Brain pericyte (primary cell): ENCODE data around the gene LHB.
"Not testable (repeated sequence)": the region's sequence is repeated elsewhere in the genome, so short reads cannot be mapped to it uniquely, and the experiment has no call there.

ENCODE experiments used
- DNase-seq: peaks from one replicate; pipeline ENCODE4 v3.0.0-alpha.2; 2012; ENCODE audit warnings: low read depth, low spot score

The LHB gene

DNA sequence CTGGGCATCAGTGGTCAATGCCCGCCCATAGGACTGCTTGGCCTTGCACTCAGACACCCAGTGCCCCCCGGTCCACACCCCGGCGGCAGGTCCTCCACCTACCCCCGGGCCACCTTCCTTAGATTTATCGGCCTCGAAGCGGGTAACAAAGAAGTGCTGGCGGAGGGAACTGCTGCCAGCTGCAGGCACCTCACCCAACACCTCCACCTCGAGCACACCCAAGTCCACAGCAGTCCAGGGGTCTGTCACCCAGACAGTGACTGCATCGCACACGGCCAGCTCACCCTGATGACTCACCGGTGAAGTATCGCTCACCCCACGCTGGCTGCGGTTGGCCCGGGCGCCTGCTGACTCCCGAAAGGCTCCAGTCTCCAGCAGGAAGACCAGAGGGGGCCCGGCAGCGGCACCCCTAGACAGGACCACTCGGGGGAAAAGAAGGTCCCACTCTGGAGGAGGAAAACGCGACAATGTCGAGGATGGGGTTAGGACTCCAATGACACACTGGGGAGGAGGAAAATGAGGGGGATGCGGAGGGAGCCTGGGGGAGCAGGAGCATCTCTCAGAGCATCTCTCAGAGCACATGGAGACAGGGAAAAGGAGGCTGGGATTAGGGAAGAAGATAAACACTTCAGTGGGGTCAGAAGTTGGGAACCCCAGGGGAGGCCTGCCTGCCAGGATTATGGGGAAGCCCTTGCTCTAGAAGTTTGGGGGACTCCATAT is 21.8 kb upstream of the LHB start:
- DNase-seq, result not testable (repeated sequence)

DNA sequence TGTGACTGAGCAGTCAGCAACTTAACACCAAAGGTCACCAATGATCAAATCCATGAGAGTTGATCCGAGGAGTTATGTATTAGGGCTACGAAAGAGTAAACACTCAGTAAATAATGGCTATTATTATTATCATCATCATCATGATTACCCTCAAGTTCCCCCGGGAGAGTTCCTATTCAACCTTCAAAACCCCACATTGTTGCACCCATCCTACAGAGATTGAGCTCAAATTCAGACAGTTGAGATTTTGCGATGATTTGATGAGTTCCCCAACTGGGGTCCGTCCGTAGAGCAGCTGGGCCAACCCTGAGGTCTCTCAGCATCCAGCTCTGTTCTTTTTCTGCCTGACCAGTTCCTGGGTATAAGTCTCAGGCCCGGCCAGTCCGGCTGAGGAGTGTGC is 21.2 kb upstream of the LHB start:
- DNase-seq, result not testable (repeated sequence)

DNA sequence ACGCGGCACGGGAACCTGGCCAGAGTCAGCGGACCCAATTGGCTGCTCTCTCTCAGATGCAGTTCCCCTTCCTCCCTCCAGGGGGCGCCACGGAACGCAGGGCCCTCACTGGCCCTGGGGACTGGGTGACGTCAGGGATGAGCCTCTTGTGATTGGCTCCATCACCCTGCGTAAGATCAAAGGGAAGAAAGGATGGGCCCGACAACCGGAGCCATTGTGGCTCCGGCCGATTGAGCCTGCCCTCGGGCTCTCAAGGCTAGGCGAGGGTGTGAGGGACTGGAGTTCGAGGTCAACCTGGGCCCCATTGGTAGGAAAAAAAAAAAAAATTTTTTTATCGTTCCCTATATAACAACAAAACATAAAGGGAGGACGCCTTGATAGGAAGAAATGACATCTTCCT is 19.9 kb upstream of the LHB start, which contains the start of gene CGB1:
Gene CGB1, minus strand, starts transcription at position 81 of the 400 bp plus-strand sequence. CDS start 184 bp downstream, outside the sequence.
- not testable (repeated sequence) for DNase-seq

DNA sequence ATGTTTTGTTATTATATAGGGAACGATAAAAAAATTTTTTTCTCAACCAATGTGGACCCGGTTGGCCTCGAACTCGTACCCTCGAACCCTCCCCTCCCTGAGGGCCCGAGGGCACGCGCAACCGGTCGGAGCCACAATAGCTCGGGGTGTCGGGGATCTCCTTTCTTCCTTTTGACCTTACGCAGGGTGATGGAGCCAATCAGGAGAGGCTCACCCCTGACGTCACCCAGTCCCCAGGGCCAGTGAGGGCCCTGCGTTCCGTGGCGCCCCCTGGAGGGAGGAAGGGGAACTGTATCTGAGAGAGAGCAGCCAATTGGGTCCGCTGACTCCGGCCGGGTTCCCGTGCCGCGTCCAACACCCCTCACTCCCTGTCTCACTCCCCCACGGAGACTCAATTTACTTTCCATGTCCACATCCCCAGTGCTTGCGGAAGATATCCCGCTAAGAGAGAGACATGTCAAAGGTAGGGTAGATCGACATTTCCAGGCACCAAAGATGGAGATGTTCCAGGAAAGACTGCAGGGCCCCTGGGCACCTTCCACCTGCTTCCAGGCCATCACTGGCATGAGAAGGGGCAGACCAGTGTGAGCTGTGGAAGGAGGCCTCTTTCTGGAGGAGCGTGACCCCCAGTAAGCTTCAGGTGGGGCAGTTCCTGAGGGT is 14.9 kb upstream of the LHB start, which contains the start of gene CGB2:
Gene CGB2, plus strand, starts transcription at position 249 of the 660 bp plus-strand sequence. Its CDS starts 206 bp downstream, at position 455.
- DNase-seq, result not testable (repeated sequence)

- DNase-seq, result not testable (repeated sequence)
Observed at GRCh38 chr19:49030323-49030722, 13.4 kb upstream of the LHB start.

GRCh38 chr19:49029749-49030148 is 12.9 kb upstream of the LHB start:
- not testable (repeated sequence) for DNase-seq

DNA sequence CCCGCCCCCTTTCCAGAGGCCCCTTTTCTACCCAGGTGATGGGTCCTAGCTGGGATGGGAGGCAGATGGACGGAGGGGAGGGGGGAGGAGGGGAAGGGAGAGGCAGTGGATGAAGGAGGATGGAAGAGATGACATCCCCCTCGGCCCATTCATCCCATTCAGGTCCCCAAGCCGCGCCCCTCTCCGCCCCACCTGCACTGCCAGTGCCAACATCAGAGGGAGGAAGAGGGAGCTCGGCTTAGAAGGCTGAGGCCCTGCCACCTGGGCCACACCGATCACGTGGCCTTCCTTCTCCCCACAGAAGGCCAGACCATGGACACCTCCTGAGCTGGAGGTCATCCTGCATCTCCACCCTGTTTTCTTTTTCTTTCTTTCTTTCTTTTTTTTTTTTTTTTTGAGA is 11.8 kb upstream of the LHB start:
- not testable (repeated sequence) for DNase-seq

GRCh38 chr19:49025599-49025998 is 8.7 kb upstream of the LHB start:
- DNase-seq, result not testable (repeated sequence)

DNA sequence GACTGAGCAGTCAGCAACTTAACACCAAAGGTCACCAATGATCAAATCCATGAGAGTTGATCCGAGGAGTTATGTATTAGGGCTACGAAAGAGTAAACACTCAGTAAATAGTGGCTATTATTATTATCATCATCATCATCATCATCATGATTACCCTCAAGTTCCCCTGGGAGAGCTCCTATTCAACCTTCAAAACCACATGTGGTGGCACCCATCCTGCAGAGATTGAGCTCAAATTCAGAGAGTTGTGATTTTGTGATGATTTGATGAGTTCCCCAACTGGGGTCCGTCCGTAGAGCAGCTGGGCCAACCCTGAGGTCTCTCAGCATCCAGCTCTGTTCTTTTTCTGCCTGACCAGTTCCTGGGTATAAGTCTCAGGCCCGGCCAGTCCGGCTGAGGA is 8.2 kb upstream of the LHB start:
- DNase-seq, result not testable (repeated sequence)

GRCh38 chr19:49024233-49024632 is 7.3 kb upstream of the LHB start, which contains the start of gene CGB3:
TSS of gene CGB3 (minus strand) at chr19:49024333. CDS start at chr19:49023971, 362 bp downstream.
- not testable (repeated sequence) for DNase-seq

GRCh38 chr19:49022116-49022515 is 5.2 kb upstream of the LHB start:
- DNase-seq, result no peak

- DNase-seq, result no peak
Observed at GRCh38 chr19:49020931-49021895, 4.3 kb upstream of the LHB start.

DNA sequence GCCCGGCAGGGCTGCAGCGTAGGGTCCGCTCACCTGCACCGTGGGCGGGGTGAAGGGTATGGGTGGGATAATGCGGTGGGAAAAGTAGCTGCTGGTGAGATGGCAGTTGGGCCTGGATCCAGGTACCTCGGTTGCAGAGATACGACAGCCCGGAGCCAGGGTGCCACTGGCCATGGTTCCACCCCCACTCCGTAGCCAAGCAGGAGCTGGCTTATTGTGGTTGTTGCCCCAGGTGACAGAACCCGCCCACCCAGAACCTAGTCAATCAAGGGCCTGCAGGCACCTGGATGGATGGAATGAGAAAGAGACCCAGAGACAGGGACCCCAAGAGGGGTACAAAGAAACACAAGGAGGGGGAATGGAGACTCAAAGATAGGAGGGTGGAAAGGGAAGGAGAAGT is 3.5 kb upstream of the LHB start:
- DNase-seq, result no peak

DNA sequence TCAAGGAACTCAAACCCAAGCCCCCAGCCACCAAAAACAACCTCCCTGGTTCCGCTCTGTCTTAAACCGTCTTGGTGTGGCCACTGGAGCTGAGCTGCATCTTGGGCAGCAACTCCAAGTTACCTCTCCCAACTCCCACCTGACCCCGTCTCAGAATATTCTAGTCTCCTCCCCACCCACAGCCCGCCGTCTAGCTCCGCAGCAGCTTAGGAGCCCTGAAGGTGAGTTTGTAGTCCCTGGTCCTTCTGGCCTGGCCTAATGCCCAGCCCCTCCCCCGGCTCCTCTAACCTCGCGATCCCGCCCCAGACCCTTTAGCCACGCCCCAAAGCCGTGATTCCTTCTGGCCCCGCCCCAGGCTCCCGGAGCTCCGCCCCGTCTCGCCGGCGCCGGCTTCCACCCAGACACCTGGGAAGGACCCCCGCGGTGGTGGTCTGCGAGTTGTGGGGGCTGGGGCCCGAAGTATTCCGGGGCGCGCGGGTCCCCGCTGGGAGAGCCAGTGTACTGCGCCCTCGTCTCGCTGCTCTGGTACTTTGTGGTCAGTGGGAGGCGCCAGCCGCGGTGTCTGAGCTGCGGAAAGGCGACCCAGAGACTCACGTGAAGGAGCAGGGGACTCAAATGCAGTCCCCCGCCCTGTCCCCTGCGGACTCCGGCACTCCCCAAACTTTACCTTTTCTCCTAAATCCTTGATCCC is 2.5 kb upstream of the LHB start:
- DNase-seq, result no peak

DNA sequence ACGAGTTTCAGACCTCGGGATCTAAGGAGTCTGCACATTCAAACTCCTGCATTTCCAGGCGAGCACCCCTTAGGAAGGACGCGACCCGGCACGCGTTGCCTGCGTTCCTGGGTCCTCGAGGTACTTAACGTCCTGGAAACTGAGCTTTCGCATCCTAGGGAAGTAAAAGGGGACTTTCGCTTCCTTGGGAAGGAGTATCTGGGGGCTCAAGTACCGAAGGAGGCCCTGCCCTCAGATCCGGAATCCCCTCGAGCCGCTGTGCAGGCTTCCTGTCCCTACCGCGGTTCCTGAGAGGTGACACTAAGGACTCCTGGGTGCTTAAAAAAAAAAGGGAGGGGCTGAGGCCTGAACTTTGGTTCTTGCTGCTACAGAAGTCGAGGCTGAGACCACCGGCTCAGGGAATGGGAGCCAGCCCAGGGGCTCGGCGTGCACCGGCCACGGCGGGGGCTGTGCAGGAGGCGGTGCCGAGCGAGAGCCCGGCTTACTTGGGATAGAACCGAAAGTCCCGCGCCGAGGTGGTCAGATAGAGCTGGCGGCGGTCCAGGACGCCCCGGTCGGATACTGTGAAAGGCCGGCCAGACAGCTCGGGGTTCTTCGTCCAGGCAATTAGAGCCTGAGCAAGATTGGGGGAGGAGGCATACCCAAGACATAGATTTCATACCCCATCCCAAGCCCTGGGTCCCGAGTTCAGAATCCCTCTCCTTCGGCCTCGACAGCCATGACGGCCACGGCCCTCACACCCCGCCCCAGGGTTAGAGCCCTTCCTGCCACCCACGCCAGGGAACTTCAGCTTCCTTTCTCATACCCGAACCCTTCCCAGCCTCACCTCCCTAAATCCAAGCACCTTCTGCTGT is 1.7 kb upstream of the LHB start:
- DNase-seq, result not testable (repeated sequence)

- no peak for DNase-seq
Observed at GRCh38 chr19:49017666-49018351, 918 bp upstream of the LHB start.

- no peak for DNase-seq
Observed at GRCh38 chr19:49016067-49016839, 638 bp downstream of the LHB start.

- no peak for DNase-seq
Observed at GRCh38 chr19:49014870-49015255, 2.0 kb downstream of the LHB start.
